Suprapubic skin (tissue), 4 donors: ENCODE results near the gene FLOT2. TPM values are rescaled to one million over a fixed set of nuclear protein-coding genes. Genes with fewer than 3 reads are reported as not detected.

Source experiments
- DNase-seq, 2 donors: peaks; one replicate each; pipeline ENCODE4 v3.0.0-alpha.2; 2019; ENCODE audit warnings: low spot score in 2 of 2
- H3K27ac ChIP-seq: fragments of 200-600 bp; sonication (generic); one replicate; pipeline ENCODE4 v1.5.1; 2019
- H3K27me3 ChIP-seq: fragments of 200-600 bp; sonication (generic); one replicate; pipeline ENCODE4 v1.5.1; 2019
- H3K36me3 ChIP-seq: fragments of 200-600 bp; sonication (generic); one replicate; pipeline ENCODE4 v1.5.1; 2019
- H3K4me1 ChIP-seq: fragments of 200-600 bp; sonication (generic); one replicate; pipeline ENCODE4 v1.5.1; 2019
- H3K4me3 ChIP-seq: fragments of 200-600 bp; sonication (generic); one replicate; pipeline ENCODE4 v1.5.1; 2019; ENCODE audit warnings: mild to moderate bottlenecking
- H3K9me3 ChIP-seq: fragments of 200-600 bp; sonication (generic); one replicate; pipeline ENCODE4 v1.5.1; 2019
- EP300 ChIP-seq: sonication (generic); formaldehyde crosslinking; IDR thresholded peaks from one replicate; pipeline ENCODE4 v1.6.1; 2017; ENCODE audit warnings: antibody characterized with exemption
- POLR2A ChIP-seq, 2 donors: fragments of 450-650 bp; IDR thresholded peaks; one replicate each; pipeline ENCODE4 v1.6.1; 2017; ENCODE audit warnings: antibody characterized with exemption in 2 of 2, mild to moderate bottlenecking in 2 of 2, moderate library complexity in 2 of 2
- POLR2AphosphoS5 ChIP-seq, 3 donors: sonication (generic); formaldehyde crosslinking; IDR thresholded peaks; one replicate each; pipeline ENCODE4 v1.6.1; 2017; ENCODE audit warnings: antibody characterized with exemption in 3 of 3
- WGBS: methylation state at CpG from one replicate; pipeline ENCODE4 v1.1.5; 2018; 5-methylcytosine and 5-hydroxymethylcytosine counted together
- total RNA-seq, 4 donors: library from RNA; depleted of rRNA; stranded (reverse); fragments of >200 nt; gene quantifications; one replicate each; pipeline ENCODE4 v1.1.0, GENCODE V29; 2016
- TF ChIP-seq, protein P1 (sequence below), 2 donors: fragments of 200-600 bp in 1 of 2; fragments of 450-650 bp in 1 of 2; sonication (generic) in 1 of 2; IDR thresholded peaks; one replicate each; pipeline ENCODE4 v1.5.1; 2016 to 2019; ENCODE audit warnings: antibody characterized with exemption in 2 of 2, mild to moderate bottlenecking in 1 of 2, moderate library complexity in 1 of 2

The FLOT2 gene
- total RNA-seq, 4 donors from 2014 or later = 41.7 to 57.5 (median 52.3) TPM

DNA sequence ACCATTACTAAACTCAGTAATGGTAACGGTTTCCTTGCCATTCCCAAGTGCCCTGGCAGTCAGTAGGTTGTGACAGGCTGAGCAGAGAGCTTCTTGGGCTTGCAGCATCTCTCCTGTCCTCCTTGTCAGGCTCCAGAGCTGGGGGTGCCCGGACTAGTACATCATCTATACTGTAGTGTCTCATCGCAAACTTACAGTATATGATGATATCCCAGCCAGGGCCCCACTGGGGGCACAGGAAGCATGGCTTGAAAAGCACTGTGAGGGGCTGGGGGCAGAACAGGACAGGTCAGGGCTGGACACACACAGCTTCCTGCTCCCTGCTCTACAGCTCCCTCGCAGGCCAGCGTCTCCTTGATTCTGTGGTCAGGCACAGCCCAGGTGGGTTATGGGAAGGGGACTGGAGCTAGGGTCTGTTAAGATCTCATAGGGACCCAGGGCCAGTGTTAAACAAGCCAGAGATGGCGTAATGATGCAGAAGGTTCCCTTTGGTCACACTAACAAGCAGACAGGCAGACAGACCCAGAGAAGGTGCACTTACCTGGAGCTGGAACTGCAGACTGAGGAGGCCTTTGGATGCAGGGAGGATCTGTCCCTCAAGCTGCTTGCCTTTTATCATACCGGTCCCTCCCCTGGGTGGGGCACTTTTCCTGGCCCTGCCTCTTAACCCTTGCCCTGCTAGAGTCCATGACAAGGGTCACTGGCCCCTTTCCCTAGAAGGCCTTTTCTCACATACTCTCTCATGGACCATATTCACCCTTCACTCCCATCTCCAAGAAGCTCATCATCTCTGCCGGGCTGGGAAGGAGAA, 35.9 kb downstream of the FLOT2 start:
- H3K36me3 ChIP-seq = peaks cover 51% of the 10 kb centered on the region

DNA sequence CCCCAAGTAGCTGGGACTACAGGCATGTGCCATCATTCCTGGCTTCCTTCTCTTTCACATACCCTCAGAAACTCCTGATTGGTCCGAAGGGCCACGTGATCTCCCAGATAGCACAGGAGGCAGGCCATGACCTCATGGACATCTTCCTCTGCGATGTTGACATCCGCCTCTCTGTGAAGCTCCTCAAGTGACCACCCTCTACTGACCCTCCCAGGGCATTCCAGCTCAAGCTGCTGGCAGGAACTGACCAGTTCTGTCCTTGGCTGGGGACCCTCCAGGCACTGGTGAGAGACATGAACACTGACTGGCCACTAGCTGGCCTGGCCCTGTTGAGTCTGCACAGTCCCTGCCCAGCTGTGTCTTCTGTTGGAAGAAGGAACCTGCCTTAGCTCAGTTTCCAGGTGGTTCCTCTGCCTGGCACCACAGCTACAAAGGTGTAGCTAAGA, 37.1 kb downstream of the FLOT2 start:
- no peak overlapping the region for H3K27ac ChIP-seq
- H3K9me3 ChIP-seq = no peaks in the 10 kb centered on the region
- no peaks in the 10 kb centered on the region for H3K27me3 ChIP-seq
- H3K4me1 ChIP-seq = peaks cover 6% of the 10 kb centered on the region
- TF ChIP-seq POLR2A (IDR thresholded peaks at IDR 0.05) = no peak
- TF ChIP-seq POLR2AphosphoS5 (IDR thresholded peaks at IDR 0.05) = no peak
- TF ChIP-seq EP300 = no peak
- TF ChIP-seq, protein P1, sequence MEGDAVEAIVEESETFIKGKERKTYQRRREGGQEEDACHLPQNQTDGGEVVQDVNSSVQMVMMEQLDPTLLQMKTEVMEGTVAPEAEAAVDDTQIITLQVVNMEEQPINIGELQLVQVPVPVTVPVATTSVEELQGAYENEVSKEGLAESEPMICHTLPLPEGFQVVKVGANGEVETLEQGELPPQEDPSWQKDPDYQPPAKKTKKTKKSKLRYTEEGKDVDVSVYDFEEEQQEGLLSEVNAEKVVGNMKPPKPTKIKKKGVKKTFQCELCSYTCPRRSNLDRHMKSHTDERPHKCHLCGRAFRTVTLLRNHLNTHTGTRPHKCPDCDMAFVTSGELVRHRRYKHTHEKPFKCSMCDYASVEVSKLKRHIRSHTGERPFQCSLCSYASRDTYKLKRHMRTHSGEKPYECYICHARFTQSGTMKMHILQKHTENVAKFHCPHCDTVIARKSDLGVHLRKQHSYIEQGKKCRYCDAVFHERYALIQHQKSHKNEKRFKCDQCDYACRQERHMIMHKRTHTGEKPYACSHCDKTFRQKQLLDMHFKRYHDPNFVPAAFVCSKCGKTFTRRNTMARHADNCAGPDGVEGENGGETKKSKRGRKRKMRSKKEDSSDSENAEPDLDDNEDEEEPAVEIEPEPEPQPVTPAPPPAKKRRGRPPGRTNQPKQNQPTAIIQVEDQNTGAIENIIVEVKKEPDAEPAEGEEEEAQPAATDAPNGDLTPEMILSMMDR (IDR thresholded peaks at IDR 0.05) = no peak
- no peak for DNase-seq
- 90% methylated on average over 4 of the region's 4 CpGs for WGBS
- H3K4me3 ChIP-seq = no peak overlapping the region
- peaks cover 57% of the 10 kb centered on the region for H3K36me3 ChIP-seq

More for the DNA sequence above, 35.9 kb downstream of the FLOT2 start:
- no peak for TF ChIP-seq POLR2A (IDR thresholded peaks at IDR 0.05)
- no peak for TF ChIP-seq EP300
- TF ChIP-seq, protein P1 (IDR thresholded peaks at IDR 0.05) = no peak
- TF ChIP-seq POLR2AphosphoS5 (IDR thresholded peaks at IDR 0.05) = no peak
- H3K4me3 ChIP-seq = no peak overlapping the region
- WGBS = 68% methylated on average over 7 of the region's 8 CpGs
- no peak overlapping the region for H3K27ac ChIP-seq
- H3K27me3 ChIP-seq = no peaks in the 10 kb centered on the region
- H3K9me3 ChIP-seq = no peaks in the 10 kb centered on the region
- H3K4me1 ChIP-seq = no peaks in the 10 kb centered on the region
- DNase-seq = no peak

DNA sequence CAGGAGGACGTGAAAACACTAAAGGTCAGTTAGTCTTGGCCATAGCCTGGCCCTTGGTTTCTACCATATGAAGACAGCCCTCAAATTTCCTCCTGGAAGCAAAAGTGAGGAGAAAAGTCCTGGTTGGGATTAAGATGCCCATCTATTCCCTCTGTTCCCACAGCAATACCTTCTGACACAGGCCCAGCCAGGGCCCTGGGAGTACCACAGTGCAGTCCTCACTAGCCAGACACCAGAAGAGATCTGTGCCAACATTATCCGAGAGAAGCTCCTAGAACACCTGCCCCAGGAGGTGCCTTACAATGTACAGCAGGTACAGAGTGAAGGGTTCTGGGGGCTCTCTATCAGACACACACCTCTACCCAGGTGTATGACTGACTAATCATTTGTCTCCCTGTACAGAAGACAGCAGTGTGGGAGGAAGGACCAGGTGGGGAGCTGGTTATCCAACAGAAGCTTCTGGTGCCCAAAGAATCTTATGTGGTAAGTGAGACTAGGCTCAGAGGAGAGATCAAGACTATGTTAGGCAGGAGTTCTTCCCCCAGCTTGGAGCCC, 38.7 kb downstream of the FLOT2 start:
- no peak overlapping the region for H3K4me3 ChIP-seq
- H3K27ac ChIP-seq = no peak overlapping the region
- WGBS = 43% methylated on average over 2 of the region's 2 CpGs
- H3K27me3 ChIP-seq = no peaks in the 10 kb centered on the region
- no peaks in the 10 kb centered on the region for H3K9me3 ChIP-seq
- H3K36me3 ChIP-seq = peaks cover 57% of the 10 kb centered on the region
- H3K4me1 ChIP-seq = peaks cover 16% of the 10 kb centered on the region
- no peak for DNase-seq
- TF ChIP-seq POLR2AphosphoS5 (IDR thresholded peaks at IDR 0.05) (no peak), POLR2A (IDR thresholded peaks at IDR 0.05) (no peak)
- TF ChIP-seq, protein P1 (IDR thresholded peaks at IDR 0.05) = no peak

DNA sequence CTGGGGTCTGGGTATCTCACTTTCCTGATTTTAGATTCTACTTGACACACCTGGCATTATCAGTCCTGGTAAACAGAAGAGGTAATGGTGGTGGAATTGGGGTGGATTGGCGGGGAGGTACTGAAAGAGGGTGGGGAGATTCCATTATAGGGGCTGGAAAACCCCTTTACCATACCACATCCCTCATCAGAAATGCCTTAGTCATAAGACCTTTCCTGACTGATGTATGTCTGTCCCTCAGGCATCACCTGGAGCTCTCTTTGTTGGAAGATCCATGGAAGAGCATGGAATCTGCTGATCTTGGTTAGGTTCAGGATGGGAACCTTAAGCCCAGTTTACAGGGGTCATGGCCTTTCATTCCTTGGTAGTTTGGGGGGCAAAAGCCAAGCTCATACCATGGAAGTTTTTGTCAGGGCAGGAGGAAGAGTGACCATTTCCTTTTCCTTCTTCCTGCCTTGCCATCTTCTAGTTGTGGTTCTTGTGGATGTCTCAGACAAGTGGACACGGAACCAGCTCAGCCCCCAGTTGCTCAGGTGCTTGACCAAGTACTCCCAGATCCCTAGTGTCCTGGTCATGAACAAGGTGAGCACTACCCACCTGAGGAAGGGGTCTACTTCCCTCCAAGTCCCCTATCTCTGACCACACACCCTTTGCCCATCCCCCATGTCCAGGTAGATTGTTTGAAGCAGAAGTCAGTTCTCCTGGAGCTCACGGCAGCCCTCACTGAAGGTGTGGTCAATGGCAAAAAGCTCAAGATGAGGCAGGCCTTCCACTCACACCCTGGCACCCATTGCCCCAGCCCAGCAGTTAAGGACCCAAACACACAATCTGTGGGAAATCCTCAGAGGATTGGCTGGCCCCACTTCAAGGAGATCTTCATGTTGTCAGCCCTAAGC, 39.4 kb downstream of the FLOT2 start:
- Histone ChIP-seq H3K4me1 (peaks cover 16% of the 10 kb centered on the region), H3K4me3 (no peak overlapping the region), H3K27me3 (no peaks in the 10 kb centered on the region), H3K36me3 (peaks cover 57% of the 10 kb centered on the region), H3K9me3 (no peaks in the 10 kb centered on the region), H3K27ac (no peak overlapping the region)
- WGBS = 89% methylated on average over 3 of the region's 3 CpGs
- DNase-seq = no peak
- TF ChIP-seq POLR2A (IDR thresholded peaks at IDR 0.05) (no peak), POLR2AphosphoS5 (IDR thresholded peaks at IDR 0.05) (no peak), EP300 (no peak)
- TF ChIP-seq, protein P1 (IDR thresholded peaks at IDR 0.05) = no peak
